Retinal pigment epithelial cell (primary cell): ENCODE data around the gene GALNT15.

Experiments used
- DNase-seq: peaks from one replicate; pipeline ENCODE4 v3.0.0-alpha.2; 2010; ENCODE audit warnings: low read depth
- H3K4me3 ChIP-seq: 2 replicates; pipeline ENCODE4 v1.5.1; 2011; ENCODE audit warnings: mild to moderate bottlenecking, low read length, control low read depth, moderate library complexity
- CTCF ChIP-seq: conservative IDR thresholded peaks from 2 replicates; pipeline ENCODE4 v1.5.1; 2011; ENCODE audit warnings: low read depth, low read length, control low read depth, inconsistent platforms

The GALNT15 gene

GRCh38 chr3:16174389-16174788 is at the start of gene GALNT15:
TSS of gene GALNT15 (plus strand) at chr3:16174680. CDS start at chr3:16175152, 472 bp downstream.
- TF ChIP-seq CTCF: no peak
- no peak within 1 kb of the TSS for H3K4me3 ChIP-seq
- peak; percentile 96 for DNase-seq

GRCh38 chr3:16126634-16127033 is 47.8 kb upstream of the GALNT15 start:
- H3K4me3 ChIP-seq: no peak overlapping the region
- no peak for DNase-seq
- TF ChIP-seq CTCF: no peak

- no peak for DNase-seq
- H3K4me3 ChIP-seq: no peak overlapping the region
- TF ChIP-seq CTCF: no peak
These were observed 47.2 kb upstream of the GALNT15 start for GRCh38 chr3:16127249-16127648.

- DNase-seq: no peak
- no peak for TF ChIP-seq CTCF
These were observed 44.4 kb upstream of the GALNT15 start for GRCh38 chr3:16130066-16130465.

GRCh38 chr3:16132190-16132589 is 42.3 kb upstream of the GALNT15 start:
- no peak for DNase-seq
- H3K4me3 ChIP-seq: no peak overlapping the region
- no peak for TF ChIP-seq CTCF

More at GRCh38 chr3:16130066-16130465, 44.4 kb upstream of the GALNT15 start:
- no peak overlapping the region for H3K4me3 ChIP-seq

GRCh38 chr3:16132928-16133327 is 41.6 kb upstream of the GALNT15 start:
- no peak overlapping the region for H3K4me3 ChIP-seq
- DNase-seq: no peak
- TF ChIP-seq CTCF: no peak

GRCh38 chr3:16134173-16134928 is 40.1 kb upstream of the GALNT15 start:
- no peak for TF ChIP-seq CTCF

More at GRCh38 chr3:16134173-16134928, 40.1 kb upstream of the GALNT15 start:
- H3K4me3 ChIP-seq: no peak overlapping the region
- DNase-seq: no peak
